ENCODE results near the gene TSSK1B. TPM values are rescaled to one million over a fixed set of nuclear protein-coding genes. Genes with fewer than 3 reads are reported as not detected.
"Not testable (repeated sequence)": the region's sequence is repeated elsewhere in the genome, so short reads cannot be mapped to it uniquely, and the experiment has no call there.

The TSSK1B gene
- total RNA-seq, 1 donor from 2014 or later = not detected

DNA sequence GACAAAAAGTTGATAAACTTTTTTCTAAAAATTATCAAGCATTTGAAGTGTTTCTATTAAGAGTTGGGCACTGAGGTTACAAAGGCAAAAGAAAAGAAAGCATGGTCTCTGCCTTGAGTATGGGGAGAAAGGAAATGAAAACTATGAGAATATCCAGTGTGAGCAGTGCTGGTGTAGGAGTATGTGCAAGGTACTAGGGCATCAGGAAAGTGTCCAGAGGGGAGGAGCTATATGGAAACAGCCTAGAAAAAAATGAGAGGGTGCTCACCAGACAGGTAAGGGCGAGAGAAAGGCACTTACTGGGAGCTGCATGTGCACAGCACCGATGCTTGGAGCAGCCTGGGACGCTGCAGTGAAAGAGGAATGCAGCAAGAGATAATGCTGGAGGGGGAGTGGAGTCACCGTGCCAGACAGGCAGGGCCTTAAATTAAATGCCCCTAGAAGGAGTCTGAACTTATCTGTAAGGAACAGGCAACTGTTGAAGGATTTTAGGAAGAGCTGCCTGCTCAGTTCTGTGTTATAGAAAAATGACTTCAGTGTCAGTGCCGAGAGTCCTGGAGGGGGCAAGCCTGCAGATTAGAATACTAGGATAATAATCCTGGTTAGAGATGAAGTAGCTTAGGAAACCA, 39.4 kb upstream of the TSSK1B start:
- Histone ChIP-seq H3K4me3 (no peak overlapping the region), H3K4me2 (no peak overlapping the region), H4K20me1 (ENCODE audit: low read depth) (no peaks in the 10 kb centered on the region), H3K9ac (no peak overlapping the region), H3K9me3 (ENCODE audit: low read depth) (no peaks in the 10 kb centered on the region), H3K27ac (no peak overlapping the region), H3K4me1 (peaks cover 16% of the 10 kb centered on the region), H3K36me3 (no peaks in the 10 kb centered on the region), H3K27me3 (no peaks in the 10 kb centered on the region), H3K79me2 (ENCODE audit: low read depth) (no peaks in the 10 kb centered on the region), H3F3A (ENCODE audit: low read depth) (no peaks in the 10 kb centered on the region), H2AFZ (replicated peaks) (peak overlapping the region; percentile 74)
- DNase-seq (ENCODE audit: low spot score) = peak; percentile 21
- H3K9me3 Mint-ChIP-seq = peaks cover 11% of the 10 kb centered on the region
- H3K36me3 Mint-ChIP-seq = peaks cover 2% of the 10 kb centered on the region
- H3K27ac Mint-ChIP-seq = no peak overlapping the region
- H3K4me1 Mint-ChIP-seq = no peaks in the 10 kb centered on the region
- H3K27me3 Mint-ChIP-seq (ENCODE audit: insufficient read depth, low read depth) = peaks cover 2% of the 10 kb centered on the region
- no peak for TF ChIP-seq EZH2phosphoT487 (IDR thresholded peaks at IDR 0.05)
- TF ChIP-seq, protein P1, sequence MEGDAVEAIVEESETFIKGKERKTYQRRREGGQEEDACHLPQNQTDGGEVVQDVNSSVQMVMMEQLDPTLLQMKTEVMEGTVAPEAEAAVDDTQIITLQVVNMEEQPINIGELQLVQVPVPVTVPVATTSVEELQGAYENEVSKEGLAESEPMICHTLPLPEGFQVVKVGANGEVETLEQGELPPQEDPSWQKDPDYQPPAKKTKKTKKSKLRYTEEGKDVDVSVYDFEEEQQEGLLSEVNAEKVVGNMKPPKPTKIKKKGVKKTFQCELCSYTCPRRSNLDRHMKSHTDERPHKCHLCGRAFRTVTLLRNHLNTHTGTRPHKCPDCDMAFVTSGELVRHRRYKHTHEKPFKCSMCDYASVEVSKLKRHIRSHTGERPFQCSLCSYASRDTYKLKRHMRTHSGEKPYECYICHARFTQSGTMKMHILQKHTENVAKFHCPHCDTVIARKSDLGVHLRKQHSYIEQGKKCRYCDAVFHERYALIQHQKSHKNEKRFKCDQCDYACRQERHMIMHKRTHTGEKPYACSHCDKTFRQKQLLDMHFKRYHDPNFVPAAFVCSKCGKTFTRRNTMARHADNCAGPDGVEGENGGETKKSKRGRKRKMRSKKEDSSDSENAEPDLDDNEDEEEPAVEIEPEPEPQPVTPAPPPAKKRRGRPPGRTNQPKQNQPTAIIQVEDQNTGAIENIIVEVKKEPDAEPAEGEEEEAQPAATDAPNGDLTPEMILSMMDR (IDR thresholded peaks at IDR 0.05) = no peak
- TF ChIP-seq EZH2 (IDR thresholded peaks at IDR 0.05) = no peak
- H3K4me3 Mint-ChIP-seq = no peak overlapping the region

DNA sequence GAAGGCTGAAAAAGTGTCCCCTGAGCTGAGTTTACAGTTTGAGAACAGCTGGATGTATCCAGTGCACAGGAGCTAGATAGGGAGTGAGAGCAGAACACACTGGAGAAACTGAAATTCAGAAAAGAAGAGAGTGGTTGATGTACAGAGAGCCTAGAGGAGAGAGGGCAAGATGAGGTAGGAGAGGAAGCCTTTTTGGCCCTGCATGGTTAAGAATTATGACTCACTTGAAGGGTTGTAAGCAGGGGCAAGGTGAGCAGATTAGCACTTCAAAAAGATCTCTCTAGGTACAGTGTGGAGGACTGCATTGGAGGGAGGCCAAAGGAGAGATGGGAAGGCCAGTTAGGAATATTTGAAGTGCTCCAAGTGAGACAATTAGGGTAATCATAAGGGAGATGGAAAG, 28.2 kb upstream of the TSSK1B start:
- H3K4me1 ChIP-seq = no peaks in the 10 kb centered on the region
- H3K9me3 ChIP-seq (ENCODE audit: low read depth) = no peaks in the 10 kb centered on the region
- H3K4me3 Mint-ChIP-seq = no peak overlapping the region
- H3K36me3 Mint-ChIP-seq = peaks cover 4% of the 10 kb centered on the region
- no peak overlapping the region for H2AFZ ChIP-seq (replicated peaks)
- no peaks in the 10 kb centered on the region for H3F3A ChIP-seq (ENCODE audit: low read depth)
- H3K36me3 ChIP-seq = no peaks in the 10 kb centered on the region
- no peaks in the 10 kb centered on the region for H3K27me3 ChIP-seq
- H3K79me2 ChIP-seq (ENCODE audit: low read depth) = no peaks in the 10 kb centered on the region
- no peak overlapping the region for H3K27ac Mint-ChIP-seq
- DNase-seq (ENCODE audit: low spot score) = no peak
- TF ChIP-seq, protein P1 (IDR thresholded peaks at IDR 0.05) = no peak
- H3K4me3 ChIP-seq = no peak overlapping the region
- no peak overlapping the region for H3K4me2 ChIP-seq
- no peak overlapping the region for H3K9ac ChIP-seq
- no peaks in the 10 kb centered on the region for H3K4me1 Mint-ChIP-seq
- H3K27ac ChIP-seq = no peak overlapping the region
- no peaks in the 10 kb centered on the region for H4K20me1 ChIP-seq (ENCODE audit: low read depth)
- no peaks in the 10 kb centered on the region for H3K9me3 Mint-ChIP-seq
- no peaks in the 10 kb centered on the region for H3K27me3 Mint-ChIP-seq (ENCODE audit: insufficient read depth, low read depth)

DNA sequence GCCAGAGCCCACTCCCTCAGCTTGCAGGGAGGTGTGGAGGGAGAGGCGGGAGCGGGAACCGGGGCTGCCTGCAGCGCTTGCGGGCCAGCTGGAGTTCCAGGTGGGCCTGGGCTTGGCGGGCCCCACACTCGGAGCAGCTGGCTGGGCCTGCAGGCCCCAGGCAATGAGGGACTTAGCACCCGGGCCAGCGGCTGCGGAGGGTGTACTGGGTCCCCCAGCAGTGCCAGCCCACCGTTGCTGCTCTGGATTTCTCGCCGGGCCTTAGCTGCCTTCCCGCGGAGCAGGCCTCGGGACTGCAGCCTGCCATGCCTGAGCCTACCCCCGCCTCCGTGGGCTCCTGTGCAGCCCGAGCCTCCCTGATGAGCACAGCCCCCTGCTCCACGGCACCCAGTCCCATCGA, 22.3 kb upstream of the TSSK1B start:
- DNase-seq (ENCODE audit: low spot score); H3K4me1 ChIP-seq; H3K36me3 ChIP-seq; H3K9me3 Mint-ChIP-seq; H3K4me1 Mint-ChIP-seq; H3K79me2 ChIP-seq (ENCODE audit: low read depth); H4K20me1 ChIP-seq (ENCODE audit: low read depth); H3K27me3 ChIP-seq; H3K4me2 ChIP-seq; H3K9ac ChIP-seq; H2AFZ ChIP-seq (replicated peaks); H3F3A ChIP-seq (ENCODE audit: low read depth); H3K36me3 Mint-ChIP-seq; H3K4me3 Mint-ChIP-seq; H3K9me3 ChIP-seq (ENCODE audit: low read depth); H3K4me3 ChIP-seq; H3K27me3 Mint-ChIP-seq (ENCODE audit: insufficient read depth, low read depth); H3K27ac Mint-ChIP-seq; H3K27ac ChIP-seq: not testable (repeated sequence)

DNA sequence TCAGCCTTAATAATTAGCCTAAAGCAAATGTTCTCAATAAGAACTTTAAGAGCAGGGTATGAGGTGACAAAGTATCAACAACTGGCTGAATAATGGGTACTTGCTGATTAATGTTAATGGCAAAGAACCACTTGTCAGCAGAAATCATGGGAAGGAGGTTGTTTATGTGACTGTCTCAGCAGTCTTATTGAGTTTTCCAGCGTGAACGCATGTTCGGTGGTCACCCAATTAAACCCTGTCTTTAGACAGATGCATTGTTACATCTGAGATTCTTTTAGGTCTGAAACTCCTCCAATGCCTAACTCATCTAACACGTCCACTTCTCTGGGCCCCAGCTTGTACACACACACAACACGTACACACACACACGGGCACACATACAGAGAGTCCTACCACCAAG, 18.2 kb upstream of the TSSK1B start:
- no peaks in the 10 kb centered on the region for H3K36me3 Mint-ChIP-seq
- H2AFZ ChIP-seq (replicated peaks) = no peak overlapping the region

More for the DNA sequence above, 18.2 kb upstream of the TSSK1B start:
- Histone ChIP-seq H3K4me2 (no peak overlapping the region), H3K9me3 (ENCODE audit: low read depth) (no peaks in the 10 kb centered on the region), H3K36me3 (no peaks in the 10 kb centered on the region), H3K4me1 (no peaks in the 10 kb centered on the region), H3K4me3 (no peak overlapping the region), H3K79me2 (ENCODE audit: low read depth) (no peaks in the 10 kb centered on the region), H4K20me1 (ENCODE audit: low read depth) (no peaks in the 10 kb centered on the region), H3K27ac (no peak overlapping the region), H3F3A (ENCODE audit: low read depth) (no peaks in the 10 kb centered on the region), H3K9ac (no peak overlapping the region), H3K27me3 (no peaks in the 10 kb centered on the region)
- no peak for DNase-seq (ENCODE audit: low spot score)
- Mint-ChIP-seq H3K4me1 (peaks cover 1% of the 10 kb centered on the region), H3K27me3 (ENCODE audit: insufficient read depth, low read depth) (peaks cover 3% of the 10 kb centered on the region), H3K27ac (no peak overlapping the region), H3K4me3 (no peak overlapping the region), H3K9me3 (no peaks in the 10 kb centered on the region)
- TF ChIP-seq EZH2 (IDR thresholded peaks at IDR 0.05) (no peak), EZH2phosphoT487 (IDR thresholded peaks at IDR 0.05) (no peak)
